HG03039 (cell line): ENCODE results near the gene ZNF273.

Source experiments
- ATAC-seq: cut with Tn5 transposase; IDR thresholded peaks from one replicate; pipeline ENCODE4 v1.9.1; 2021; ENCODE audit warnings: mild to moderate bottlenecking, moderate library complexity; ENCODE audit not compliant: unreplicated experiment

The ZNF273 gene

DNA sequence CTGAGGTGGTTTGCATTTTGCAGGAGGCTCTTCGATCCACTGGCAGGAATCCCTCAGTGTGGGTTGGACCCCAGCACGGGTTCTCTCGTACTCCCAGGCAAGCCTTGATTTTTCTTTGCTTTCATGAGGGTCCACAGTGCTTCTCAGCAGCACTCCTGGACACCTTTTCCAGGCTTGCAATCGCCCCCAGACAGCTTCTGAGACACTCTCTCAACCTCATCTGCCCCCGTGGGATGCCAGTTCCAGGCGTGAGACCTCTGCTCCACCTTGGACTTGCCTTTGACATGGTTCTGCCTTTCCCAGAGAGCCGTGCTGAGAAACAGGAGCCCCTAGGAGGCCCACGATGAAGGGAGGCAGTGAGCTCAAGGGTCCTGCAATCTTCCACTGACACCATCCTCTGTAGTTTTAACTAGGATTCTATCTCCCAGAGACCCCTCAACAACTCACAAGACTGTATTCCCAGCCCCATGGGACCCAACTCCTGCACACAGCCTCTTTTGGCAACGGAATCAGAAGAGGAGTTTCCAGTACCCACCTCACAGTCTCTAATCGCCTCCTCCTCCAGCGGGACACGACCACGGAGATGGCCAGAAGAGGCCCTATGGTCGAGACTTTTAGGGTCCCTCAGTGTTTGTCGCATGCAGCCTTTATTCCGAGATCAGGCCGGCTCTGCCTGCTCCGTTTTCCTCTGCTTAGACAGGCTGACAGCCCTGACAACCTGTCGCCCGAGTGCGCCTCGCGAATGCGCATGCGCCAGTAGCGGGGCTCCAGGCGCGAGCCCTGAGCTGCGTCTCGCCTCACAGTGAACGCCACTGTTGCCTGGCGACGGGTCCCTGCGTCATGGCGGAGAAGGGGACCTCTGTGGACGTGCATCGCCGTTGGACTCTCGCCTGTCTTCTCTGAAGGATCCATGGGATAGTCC lies 26.0 kb upstream of the ZNF273 start:
- ATAC-seq, result no peak

DNA sequence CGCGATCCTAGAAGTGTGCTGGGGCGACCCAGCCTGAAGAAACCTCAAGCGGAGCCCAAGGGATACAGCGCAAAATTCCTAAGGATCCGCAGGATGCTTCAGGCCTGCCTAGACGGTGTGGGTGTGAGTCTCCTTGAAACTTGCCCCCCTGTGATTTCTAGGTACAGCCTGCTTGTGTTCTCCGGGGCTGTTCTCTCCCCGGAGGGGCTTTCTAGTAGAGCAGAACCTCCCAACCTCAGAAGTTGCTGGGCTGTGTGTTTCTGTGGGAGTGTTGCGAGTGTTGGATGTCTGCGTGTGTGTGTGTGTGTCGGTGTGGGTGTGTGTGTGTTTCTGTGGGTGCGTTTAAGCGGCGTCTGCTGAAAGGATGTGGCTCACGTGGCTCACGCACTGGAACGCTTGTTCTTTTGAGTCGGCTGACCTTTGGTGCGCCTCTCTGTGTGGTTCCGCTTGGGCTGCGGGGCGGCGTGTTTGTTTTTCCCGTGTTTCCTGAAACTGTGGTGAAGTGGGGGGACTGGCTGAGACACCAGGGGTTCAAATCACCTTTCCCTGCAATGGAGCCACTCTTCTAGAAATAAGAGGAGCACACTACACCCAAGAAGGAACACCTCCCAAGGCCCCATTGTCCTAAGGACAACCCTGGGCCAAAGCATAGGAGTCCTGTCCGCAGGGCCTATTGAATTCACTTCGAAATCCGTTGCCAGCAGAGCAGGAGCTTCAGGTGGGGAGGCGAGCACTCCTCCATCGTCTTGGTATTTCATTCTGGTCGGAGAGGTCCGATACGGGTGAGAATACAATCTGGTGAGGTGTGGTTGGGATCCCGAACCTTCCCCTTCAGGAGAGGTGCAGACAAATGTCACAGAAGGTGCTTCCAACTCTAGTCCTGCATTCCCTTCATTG lies 25.1 kb upstream of the ZNF273 start:
- no peak for ATAC-seq

DNA sequence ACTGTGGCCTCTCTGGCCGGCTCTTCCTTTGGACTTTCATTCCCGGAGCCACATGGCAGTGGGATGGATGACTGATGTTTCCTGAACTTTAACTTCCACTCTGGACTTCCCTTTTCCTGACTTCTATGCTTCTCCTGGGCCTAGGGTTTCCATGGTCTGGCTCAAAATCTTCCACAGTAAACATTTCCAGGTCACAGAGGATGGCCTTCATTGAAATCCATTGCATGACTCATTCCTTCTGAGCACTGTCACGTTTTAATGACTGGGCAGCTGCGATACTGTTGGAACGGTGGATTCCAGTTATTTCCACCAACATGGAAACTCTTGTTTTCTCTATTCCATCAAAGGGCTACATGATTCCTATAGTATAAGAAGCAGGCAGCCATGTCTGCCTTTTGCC lies 24.4 kb upstream of the ZNF273 start:
- no peak for ATAC-seq

DNA sequence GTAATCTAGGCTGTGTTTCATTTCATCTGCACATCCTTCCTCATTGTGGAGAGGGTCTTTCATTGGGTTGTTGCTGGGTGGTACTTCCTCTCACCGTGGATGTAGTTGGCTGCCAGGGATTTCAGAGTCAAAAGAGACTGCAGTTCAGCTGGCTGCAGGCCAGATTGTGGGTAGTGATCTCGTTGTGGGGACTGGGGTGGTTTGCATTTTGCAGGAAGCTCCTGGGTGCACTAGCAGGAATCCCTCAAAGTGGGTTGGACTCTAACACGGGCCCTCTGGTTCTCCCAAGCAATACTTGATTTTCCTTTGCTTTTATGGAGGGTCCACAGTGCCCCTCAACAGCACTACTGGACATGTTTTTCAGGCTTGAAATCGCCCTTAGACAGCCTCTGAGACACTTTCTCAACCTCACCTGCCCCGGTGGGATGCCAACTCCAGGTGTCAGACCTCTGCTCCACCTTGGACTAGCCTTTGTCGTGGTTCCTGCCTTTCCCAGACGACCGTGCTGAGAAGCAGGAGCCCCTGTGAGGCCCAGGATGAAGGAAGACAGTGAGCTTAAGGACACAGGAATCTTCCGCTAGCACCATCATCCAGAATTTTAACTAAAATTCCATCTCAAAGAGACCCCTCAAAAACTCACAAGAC lies 23.9 kb upstream of the ZNF273 start:
- no peak for ATAC-seq

DNA sequence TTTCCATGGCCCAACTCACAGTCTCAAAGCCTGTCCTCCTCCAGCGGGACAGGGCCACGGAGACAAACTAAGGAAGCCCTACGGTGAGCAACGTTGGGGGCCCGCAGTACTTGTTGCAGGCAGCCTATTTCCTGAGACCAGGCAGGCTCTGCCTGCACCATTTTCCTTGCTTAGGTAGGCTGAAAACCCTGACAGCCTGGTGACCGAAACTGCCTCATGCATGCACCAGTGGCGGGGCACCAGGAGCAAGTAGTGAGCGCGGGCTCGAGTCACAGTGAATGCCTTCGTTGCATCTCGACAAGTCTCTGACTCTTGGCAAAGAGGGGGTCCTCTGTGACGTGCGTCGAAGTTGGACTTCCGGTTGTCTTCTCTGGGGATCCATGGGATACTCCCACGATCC lies 23.3 kb upstream of the ZNF273 start:
- no peak for ATAC-seq

DNA sequence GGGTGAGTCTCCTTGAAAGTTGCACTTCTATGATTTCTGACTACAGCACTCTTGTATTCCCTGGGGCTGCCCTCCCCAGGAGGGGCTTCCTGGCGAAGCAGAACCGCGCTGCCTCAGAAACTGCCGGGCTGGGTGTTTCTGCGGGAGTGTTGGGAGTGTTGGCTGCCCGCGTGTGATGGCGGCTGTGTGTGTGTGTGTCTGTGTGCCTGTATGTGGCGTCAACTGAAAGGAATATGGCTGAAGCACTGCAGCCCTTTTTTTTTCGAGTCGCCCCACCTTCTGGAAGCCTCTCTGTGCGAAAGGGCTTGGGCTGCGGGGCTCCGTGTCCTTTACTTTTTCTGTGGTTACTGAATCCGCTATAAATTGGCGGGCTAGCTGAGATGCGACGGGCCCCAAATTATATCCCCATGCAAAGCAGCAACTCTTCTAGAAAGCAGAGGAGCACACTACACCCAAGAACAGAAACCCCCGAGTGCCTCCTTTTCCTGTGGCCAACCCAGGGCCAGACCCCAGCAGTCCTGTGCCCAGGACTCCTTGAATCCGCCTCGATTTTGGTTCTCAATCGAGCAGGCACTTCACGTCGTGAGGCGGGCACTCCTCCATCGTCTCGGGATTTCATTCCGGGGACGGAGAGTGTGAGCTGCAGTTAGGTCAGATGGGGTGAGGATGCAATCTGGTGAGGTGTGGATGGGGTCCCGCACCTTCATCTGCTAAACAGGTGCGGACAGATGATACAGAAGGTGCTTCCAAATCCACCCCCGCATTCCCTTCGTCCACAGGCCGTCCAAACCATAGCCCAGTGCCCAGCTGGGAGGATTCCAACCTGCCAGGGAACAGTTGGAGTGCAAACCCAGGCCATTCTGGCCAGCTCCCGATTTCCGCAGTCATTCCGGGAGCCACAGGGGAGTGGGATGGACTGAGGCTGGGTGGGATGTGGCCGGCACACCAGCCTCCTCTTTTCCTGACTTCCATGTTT lies 22.5 kb upstream of the ZNF273 start:
- ATAC-seq, result no peak

DNA sequence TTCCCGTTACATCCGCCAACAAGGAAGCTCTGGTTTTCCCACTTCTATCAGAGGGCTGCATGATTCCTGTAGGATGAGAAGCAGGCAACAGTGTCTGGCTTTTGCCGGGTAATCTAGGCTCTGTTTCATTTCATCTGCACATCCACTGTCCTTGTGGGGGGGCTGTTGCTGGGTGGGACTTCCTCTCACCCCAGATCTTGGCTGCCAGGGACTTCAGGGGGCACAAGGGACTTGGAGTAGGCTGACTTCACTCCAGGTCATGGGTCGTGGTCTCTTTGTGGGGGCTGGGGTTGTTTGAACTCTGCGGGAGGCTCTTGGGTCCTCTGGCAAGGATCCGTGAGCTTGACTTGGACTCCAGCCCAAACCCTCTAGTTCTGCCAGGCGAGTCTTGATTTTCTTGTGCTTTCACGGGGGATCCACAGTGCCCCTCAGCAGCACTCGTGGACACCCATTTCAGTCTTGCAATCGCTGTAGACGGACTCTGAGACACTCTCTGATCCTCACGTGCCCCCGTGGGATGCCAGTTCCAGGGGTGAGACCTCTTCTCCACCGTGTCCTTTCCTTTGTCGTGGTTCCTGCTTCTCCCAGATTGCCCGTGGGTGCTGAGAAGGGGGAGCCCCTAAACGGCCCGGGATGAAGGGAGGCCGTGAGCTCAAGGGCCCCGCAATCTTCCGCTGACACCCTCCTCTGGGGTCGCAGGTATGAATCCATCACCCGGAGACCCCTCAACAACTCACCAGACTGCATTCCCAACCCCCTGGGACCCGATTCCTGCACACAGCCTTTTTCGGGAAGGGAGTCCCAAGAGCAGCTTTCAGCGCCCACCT lies 21.4 kb upstream of the ZNF273 start:
- no peak for ATAC-seq

DNA sequence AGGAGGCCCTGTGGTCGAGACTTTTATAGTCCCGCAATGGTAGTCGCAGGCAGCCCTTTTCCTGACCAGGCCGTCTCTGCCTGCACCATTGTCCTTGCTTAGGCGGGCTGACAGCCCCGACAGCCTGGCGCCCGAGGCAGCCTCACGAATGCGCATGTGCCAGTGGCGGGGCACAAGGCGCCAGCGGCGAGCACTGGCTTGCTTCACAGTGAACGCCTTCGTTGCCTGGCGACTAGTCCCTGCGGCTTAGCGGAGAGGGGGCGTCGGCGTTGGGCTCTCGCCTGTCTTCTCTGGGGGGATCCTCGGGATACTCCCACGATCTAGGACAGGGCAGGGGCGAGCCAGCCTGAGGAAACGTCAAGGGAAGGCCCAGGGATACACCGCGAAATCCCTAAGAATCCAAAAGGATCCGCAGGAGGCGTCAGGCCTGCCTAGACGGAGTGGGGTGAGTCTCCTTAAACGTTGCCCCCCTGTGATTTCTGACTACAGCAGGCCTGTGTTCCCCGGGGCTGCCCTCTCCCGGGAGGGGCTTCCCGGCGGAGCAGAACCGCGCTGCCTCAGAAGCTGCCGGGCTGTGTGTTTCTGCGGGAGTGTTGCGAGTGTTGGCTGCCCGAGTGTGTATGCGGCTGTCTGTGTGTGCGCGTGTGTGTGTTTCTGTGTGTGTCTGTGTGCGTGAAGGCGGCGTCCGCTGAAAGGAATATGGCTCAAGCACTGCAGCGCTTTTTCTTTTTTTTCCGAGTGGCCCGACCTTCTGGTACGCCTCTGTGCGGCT lies 20.5 kb upstream of the ZNF273 start:
- ATAC-seq, result no peak

DNA sequence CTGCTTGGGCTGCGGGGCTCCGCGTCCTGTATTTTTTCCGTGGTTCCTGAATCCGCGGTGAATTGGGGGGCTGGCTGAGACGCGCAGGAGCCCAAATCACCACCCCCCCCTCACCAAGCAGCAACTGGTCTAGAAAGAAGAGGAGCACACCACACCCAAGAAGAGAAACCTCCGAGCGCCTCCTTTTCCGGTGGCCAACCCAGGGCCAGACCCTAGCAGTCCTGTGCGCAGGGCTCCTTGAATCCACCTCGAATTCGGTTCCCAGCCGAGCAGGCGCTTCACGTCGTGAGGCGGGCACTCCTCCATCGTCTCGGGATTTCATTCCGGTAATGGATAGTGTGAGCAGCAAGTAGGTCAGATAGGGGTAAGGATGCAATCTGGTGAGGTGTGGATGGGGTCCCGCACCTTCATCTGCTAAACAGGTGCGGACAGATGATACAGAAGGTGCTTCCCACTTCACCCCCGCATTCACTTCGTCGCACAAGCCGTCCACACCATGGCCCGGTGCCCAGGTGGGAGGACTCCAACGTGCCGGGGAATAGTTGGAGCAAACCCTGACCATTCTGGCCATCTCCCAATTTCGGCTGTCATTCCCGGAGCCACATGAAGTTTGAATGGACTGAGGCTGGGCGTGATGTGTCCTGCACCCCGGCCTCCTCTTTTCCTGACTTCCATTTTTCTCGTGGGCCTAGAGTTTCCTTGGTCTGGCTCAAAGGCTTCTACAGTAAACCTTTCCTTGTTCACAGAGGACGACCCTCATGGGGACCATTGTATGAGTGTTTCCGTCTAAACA lies 19.8 kb upstream of the ZNF273 start:
- no peak for ATAC-seq

DNA sequence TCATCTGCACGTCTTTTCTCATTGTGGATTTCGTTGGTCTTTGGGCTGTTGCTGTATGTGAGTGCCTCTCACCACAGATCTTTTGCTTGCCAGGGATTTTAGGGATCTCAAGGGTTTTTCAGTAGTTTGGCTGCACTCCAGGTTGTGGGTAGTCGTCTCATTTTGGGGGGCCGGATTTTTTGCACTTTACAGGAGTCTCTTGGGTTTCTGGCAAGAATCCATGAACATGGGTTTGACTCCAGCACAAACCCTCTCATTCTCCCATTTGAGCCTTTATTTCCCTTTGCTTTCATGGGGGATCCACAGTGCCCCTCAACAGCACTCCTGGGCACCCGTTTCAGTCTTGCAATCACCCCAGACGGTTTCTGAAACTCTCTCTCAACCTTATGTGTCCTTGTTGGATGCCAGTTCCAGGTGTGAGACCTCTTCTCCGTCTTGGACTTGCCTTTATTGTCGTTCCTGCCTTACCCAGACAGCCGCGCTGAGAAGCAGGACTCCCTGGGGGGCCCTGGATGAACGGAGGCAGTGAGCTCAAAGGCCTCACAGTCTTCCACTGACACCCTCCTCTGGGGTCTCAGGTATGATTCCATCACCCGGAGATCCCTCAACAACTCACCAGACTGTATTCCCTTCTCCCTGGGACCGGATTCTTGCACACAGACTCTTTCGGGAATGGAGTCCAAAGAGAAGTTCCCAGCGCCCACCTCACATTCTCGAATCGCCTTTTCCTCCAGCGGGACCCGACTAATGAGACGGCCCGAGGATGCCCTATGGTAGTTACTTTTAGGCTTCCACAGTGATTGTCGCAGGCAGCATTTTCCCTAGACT lies 18.8 kb upstream of the ZNF273 start:
- ATAC-seq, result no peak

DNA sequence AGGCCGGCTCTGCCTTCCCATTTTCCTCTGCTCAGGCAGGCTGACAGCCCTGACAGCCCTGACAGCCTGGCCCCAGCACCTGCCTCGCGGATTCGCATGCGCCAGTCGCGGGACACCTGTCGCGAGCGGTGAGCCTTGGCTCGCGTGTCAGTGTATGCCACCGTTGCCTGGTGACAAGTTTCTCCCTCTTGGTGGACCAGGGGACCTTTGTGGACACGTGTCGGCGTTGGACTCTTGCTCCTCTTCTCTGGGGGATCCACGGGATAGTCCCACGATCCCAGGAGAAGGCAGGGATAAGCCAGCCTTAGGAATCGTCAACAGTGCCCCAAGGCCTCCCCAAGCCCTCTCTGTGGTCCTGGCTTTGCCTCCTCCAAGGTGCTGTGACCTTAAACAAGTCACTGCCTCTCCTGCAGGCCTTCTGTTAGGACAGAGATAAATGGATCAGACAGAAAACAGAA lies 18.1 kb upstream of the ZNF273 start:
- no peak for ATAC-seq

DNA sequence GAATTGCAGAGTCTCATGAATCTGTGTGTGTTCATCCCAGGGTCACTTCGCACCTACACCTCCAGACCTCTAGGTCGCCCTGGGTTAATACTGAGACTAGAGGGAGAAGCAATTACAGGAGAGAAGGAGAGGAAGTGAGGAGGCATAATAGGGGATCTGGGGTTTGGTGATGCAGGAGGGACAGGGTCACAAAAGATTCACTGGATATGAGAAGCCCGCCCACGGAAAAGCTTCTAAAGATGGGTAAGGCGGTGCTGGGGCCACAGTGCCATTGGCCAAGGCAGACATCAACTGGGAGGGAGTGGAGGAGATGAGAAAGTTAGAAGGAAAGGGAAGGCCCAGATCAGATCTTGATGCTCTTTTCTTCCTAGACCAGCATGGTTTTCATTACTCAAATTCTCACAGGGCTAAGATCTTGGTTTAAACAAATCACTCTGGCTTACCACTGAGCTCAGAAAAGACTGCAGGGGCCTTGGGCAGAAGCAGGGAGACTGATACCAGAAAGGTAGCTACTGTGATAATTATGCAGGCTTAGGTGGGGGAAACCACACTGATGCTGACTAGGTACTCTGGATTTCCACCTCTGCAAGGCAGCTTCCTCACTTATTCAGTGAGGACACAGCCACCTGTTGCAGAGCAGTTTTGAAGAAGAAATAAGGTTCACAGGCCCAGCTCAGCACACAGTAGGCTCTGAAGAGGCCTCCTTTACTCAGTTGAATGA lies 17.4 kb upstream of the ZNF273 start:
- ATAC-seq, result no peak

DNA sequence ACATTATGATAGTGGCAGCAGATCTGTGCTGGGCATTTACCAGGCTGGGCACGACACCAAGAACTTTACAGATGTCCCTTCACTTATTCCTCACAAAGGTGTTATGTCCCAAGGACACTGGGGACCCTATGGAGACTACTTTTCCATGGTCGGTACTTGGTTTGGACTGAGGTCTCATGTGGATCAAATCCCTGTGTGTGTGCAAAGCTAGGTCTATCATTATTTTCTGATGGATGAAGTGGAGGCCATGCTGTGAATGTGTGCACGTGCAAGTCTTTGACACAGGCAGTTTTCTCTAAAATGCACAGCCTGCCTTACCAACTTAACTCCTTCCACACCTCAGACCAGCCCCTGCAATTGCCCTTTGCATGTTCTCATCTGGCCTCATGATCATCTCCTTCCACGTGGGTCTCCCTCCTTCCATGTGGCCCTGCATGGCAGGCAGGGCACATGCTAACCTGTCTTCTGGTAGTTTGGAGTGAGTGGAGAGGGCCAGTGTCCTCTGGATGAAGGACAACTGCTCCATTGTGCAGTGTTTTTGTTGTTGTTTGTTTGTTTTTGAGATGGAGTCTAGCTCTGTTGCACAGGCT lies 16.0 kb upstream of the ZNF273 start:
- ATAC-seq, result no peak

DNA sequence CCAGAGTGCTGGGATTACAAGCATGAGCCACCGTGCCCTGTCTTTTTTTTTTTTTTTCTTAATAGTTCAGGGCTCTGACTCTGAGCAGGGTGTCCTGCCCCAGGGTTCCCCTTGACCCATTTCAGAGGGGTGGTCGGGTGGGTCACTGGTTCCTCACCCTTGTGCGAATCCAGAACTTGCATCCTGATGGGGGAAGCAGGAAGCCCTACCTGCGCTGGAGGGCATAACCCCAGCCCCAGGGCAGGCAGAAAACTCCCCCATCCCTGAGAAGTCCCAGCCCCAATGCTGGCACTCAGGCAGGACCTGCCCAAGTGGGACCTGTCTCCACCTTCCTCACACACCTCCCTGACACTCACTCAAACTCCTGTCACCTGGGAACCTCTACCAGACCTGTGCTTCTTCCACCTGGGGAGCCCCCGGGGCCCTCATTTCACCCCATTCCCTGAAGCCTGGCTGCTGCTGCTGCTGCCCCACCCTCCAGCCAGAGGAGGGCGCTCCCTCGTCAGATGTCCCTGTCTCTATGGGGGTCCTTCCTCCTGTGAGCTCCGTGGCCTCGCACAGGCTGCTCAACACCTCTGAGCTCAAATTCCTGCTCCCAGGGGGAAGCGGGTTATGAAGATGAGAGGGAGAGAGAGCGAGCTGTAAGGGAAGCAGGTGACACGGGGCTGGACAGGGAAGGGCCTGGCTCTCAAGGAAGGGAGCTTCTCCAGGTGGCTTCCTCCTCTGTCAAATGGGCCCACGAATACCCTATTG lies 15.1 kb upstream of the ZNF273 start:
- ATAC-seq, result no peak

DNA sequence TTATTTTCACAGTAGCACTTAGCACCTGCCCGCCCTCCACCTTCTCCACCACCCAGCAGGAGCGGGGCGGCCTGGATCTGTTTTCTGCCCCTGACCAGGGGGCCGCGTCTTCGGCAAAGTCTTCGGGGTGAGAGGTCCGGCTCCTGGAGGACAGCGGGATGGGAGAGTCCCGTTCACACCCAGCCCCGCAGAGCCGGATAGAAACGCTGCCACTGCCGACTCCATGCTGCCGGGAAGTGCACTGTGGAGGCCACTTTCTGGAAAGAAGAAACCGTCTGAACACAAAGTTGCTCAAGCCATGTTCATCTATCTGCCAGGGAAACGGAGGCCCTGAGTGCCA lies 14.5 kb upstream of the ZNF273 start:
- ATAC-seq, result no peak
